GM12878 (cell line): ENCODE results near the gene PHC3. TPM values are rescaled to one million over a fixed set of nuclear protein-coding genes. Genes with fewer than 3 reads are reported as not detected.

Experiments
- ASH2L ChIP-seq: fragments of 300-600, 200-600 bp; sonication (generic); IDR thresholded peaks from 2 replicates; pipeline ENCODE4 v1.6.1; 2017; ENCODE audit warnings: low read depth, mild to moderate bottlenecking, borderline replicate concordance
- ATF2 ChIP-seq: IDR thresholded peaks from 2 replicates; pipeline ENCODE4 v1.6.1; 2012; ENCODE audit warnings: low read length, inconsistent platforms
- BACH1 ChIP-seq: fragments of 450-650 bp; IDR thresholded peaks from 2 replicates; pipeline ENCODE4 v1.6.1; 2017; ENCODE audit warnings: mild to moderate bottlenecking, borderline replicate concordance
- CREB1 ChIP-seq: IDR thresholded peaks from 2 replicates; pipeline ENCODE4 v1.6.1; 2012; ENCODE audit warnings: low read depth, mild to moderate bottlenecking, inconsistent platforms
- EP300 ChIP-seq, 2 experiments: fragments of 150-350 bp in 1 of 2; IDR thresholded peaks; 2 replicates each; pipeline ENCODE4 v1.6.1; 2011 to 2012; ENCODE audit warnings: low read depth in 2 of 2, low read length in 2 of 2, borderline replicate concordance in 1 of 2, improper control_type of control experiment in 1 of 2, inconsistent platforms in 1 of 2; ENCODE audit not compliant: control insufficient read depth in 1 of 2
- HDAC6 ChIP-seq: fragments of 200-600 bp; sonication (generic); IDR thresholded peaks from one replicate; pipeline ENCODE4 v1.8.0; 2017; ENCODE audit warnings: antibody characterized with exemption; ENCODE audit not compliant: unreplicated experiment
- IKZF2 ChIP-seq, 2 experiments: fragments of 450-650 bp; IDR thresholded peaks; 2 replicates each; pipeline ENCODE4 v1.6.1; 2017; ENCODE audit warnings: mild to moderate bottlenecking in 2 of 2, moderate library complexity in 2 of 2
- NFIC ChIP-seq: IDR thresholded peaks from 2 replicates; pipeline ENCODE4 v1.6.1; 2012; ENCODE audit warnings: low read depth, mild to moderate bottlenecking, inconsistent platforms, low read length, moderate library complexity
- NR2C1 ChIP-seq: fragments of 450-650 bp; IDR thresholded peaks from 2 replicates; pipeline ENCODE4 v1.6.1; 2017; ENCODE audit warnings: antibody characterized with exemption, mild to moderate bottlenecking, moderate library complexity
- NRF1 ChIP-seq: conservative IDR thresholded peaks from 2 replicates; pipeline ENCODE4 v1.6.1; 2011; ENCODE audit warnings: mild to moderate bottlenecking, low read depth, low read length, improper control_type of control experiment
- RCOR1 ChIP-seq: conservative IDR thresholded peaks from 2 replicates; pipeline ENCODE4 v1.6.1; 2012; ENCODE audit warnings: low read depth, low read length, improper control_type of control experiment
- TARDBP ChIP-seq: IDR thresholded peaks from 2 replicates; pipeline ENCODE4 v1.6.1; 2016; ENCODE audit warnings: borderline replicate concordance
- YBX1 ChIP-seq: fragments of 450-650 bp; IDR thresholded peaks from 2 replicates; pipeline ENCODE4 v1.6.1; 2016; ENCODE audit warnings: antibody characterized with exemption
- ZNF207 ChIP-seq: fragments of 450-650 bp; IDR thresholded peaks from 2 replicates; pipeline ENCODE4 v1.6.1; 2014; ENCODE audit warnings: antibody characterized with exemption, mild to moderate bottlenecking, borderline replicate concordance
- polyA plus RNA-seq, 11 experiments: library from polyadenylated mRNA; depleted of rRNA in 4 of 11; unstranded in 6 of 11; stranded (reverse) in 5 of 11; fragments of >200 nt; fragmentation: Nextera tagmentation in 4 of 11; fragmentation: Illumina TruSeq in 1 of 11; extraction: Ambion mirVana in 4 of 11; extraction: Trizol in 1 of 11; gene quantifications; 1 replicate in 1 of 11; 2 replicates in 10 of 11; pipeline versions ENCODE4 v1.2.1 to v1.2.3, GENCODE V29; 2011 to 2016; ENCODE audit warnings: inconsistent platforms in 2 of 11, missing spikeins in 2 of 11, low read depth in 1 of 11
- total RNA-seq, 4 experiments: library from RNA; depleted of rRNA in 3 of 4; stranded (reverse); fragments of >200 nt in 3 of 4; fragmentation: Illumina TruSeq in 1 of 4; extraction: Trizol in 1 of 4; gene quantifications; 2 replicates each; pipeline versions ENCODE4 v1.2.1 to v1.2.3, GENCODE V29; 2013 to 2021
- TF ChIP-seq, protein P1 (sequence below): fragments of 450-650 bp; formaldehyde crosslinking; IDR thresholded peaks from 2 replicates; pipeline ENCODE4 v1.5.0; 2022; ENCODE audit warnings: mild to moderate bottlenecking, missing genetic modification characterization

PHC3 gene
- total and polyA plus RNA-seq, 10 of the 15 experiments (the other 5 are each of a cell fraction or from before 2014, with no cell fraction given): 3.3 to 62.3 (median 22.1) TPM

- no peak; the same call in 1 of the 2 replicates for TF ChIP-seq NFIC
- TF ChIP-seq, protein P1, sequence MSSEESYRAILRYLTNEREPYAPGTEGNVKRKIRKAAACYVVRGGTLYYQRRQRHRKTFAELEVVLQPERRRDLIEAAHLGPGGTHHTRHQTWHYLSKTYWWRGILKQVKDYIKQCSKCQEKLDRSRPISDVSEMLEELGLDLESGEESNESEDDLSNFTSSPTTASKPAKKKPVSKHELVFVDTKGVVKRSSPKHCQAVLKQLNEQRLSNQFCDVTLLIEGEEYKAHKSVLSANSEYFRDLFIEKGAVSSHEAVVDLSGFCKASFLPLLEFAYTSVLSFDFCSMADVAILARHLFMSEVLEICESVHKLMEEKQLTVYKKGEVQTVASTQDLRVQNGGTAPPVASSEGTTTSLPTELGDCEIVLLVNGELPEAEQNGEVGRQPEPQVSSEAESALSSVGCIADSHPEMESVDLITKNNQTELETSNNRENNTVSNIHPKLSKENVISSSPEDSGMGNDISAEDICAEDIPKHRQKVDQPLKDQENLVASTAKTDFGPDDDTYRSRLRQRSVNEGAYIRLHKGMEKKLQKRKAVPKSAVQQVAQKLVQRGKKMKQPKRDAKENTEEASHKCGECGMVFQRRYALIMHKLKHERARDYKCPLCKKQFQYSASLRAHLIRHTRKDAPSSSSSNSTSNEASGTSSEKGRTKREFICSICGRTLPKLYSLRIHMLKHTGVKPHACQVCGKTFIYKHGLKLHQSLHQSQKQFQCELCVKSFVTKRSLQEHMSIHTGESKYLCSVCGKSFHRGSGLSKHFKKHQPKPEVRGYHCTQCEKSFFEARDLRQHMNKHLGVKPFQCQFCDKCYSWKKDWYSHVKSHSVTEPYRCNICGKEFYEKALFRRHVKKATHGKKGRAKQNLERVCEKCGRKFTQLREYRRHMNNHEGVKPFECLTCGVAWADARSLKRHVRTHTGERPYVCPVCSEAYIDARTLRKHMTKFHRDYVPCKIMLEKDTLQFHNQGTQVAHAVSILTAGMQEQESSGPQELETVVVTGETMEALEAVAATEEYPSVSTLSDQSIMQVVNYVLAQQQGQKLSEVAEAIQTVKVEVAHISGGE (CRISPR knock-in tag): no peak
- peak; percentile 73 for TF ChIP-seq CREB1
- TF ChIP-seq ZNF207: 0 out of 2 replicates have a peak, but pooled peaks have one; percentile 3
- TF ChIP-seq TARDBP: no peak; the same call in 1 of the 2 replicates
- TF ChIP-seq ASH2L: no peak
- no peak for TF ChIP-seq ATF2
- peak; percentile 11 to 39; a peak in 2 of 4 replicates for TF ChIP-seq IKZF2 (IDR thresholded peaks at IDR 0.05)
- TF ChIP-seq NRF1: peak; percentile 88
- TF ChIP-seq NR2C1: no peak
- no peak for TF ChIP-seq EP300 (IDR thresholded peaks at IDR 0.05; ENCODE audit: borderline replicate concordance in 1 of 2, control insufficient read depth in 1 of 2, low read depth in 2 of 2, low read length in 2 of 2)
- no peak for TF ChIP-seq RCOR1
- no peak for TF ChIP-seq YBX1
- peak; percentile 74 for TF ChIP-seq BACH1
- TF ChIP-seq HDAC6: no peak
- TF ChIP-seq, all 136 proteins: peak for 54
These were observed at the start of gene PHC3 (continued) for GRCh38 chr3:170180908-170181885.
